Loucy (cell line): ENCODE measurements around the gene HOMER1.

Experiments used
- CTCF ChIP-seq: fragments of 200-600 bp; sonication (generic); conservative IDR thresholded peaks from 2 replicates; pipeline ENCODE4 v1.5.1; 2014; ENCODE audit warnings: mild to moderate bottlenecking, antibody characterized with exemption, low read length
- EZH2phosphoT487 ChIP-seq: fragments of 200-600 bp; IDR thresholded peaks from 2 replicates; pipeline ENCODE4 v1.6.1; 2018; ENCODE audit warnings: antibody characterized with exemption, mild to moderate bottlenecking, moderate library complexity, borderline replicate concordance

- TF ChIP-seq CTCF = no peak
- no peak for TF ChIP-seq EZH2phosphoT487
These were observed 90.6 kb downstream of the HOMER1 start for GRCh38 chr5:79423296-79423695.
